Camera-type eye (tissue), 1 donor: ENCODE data around the gene LTF. TPM values are rescaled to one million over a fixed set of nuclear protein-coding genes. Genes with fewer than 3 reads are reported as not detected.

Experiments used
- total RNA-seq: library from RNA; depleted of rRNA; stranded (reverse); fragments of >200 nt; gene quantifications from one replicate; pipeline ENCODE4 v1.2.3, GENCODE V29; 2014

The LTF gene
- 52.9 TPM for total RNA-seq

GRCh38 chr3:46464326-46465195 is at the start of gene LTF:
TSS of gene LTF (minus strand) at chr3:46464905. CDS start at chr3:46464867, 38 bp downstream.

GRCh38 chr3:46497556-46498265 is 33.0 kb upstream of the LTF start, which contains the start of gene RTP3:
TSS of gene RTP3 (plus strand) at chr3:46497976. CDS start at chr3:46498063, 87 bp downstream.

GRCh38 chr3:46406788-46407611 is 57.7 kb downstream of the LTF start, which contains the start of the genes CCR5AS and CCRL2:
TSS of gene CCR5AS (minus strand) at chr3:46407066.
TSS of gene CCRL2 (plus strand) at chr3:46407259. CDS start at chr3:46408080, 821 bp downstream.

Other genes with a start within 250 kb of the LTF start
- not detected for gene CCR3, start 222.4 kb downstream of the LTF start, total RNA-seq
- 0.77 TPM for gene CCR2, start 110.8 kb downstream of the LTF start, total RNA-seq
- 0.11 TPM for gene CCR5, start 94.0 kb downstream of the LTF start, total RNA-seq
- gene CCRL2, start 57.6 kb downstream of the LTF start, total RNA-seq, result 1.7 TPM
- gene RTP3, start 33.1 kb upstream of the LTF start, total RNA-seq, result not detected
- 3.6 TPM for gene LRRC2, start 101.4 kb upstream of the LTF start, total RNA-seq
- gene FAM240A, start 147.6 kb upstream of the LTF start, total RNA-seq, result not detected
- gene ALS2CL, start 228.8 kb upstream of the LTF start, total RNA-seq, result 8.3 TPM
- 3.0 TPM for gene TMIE, start 236.5 kb upstream of the LTF start, total RNA-seq